GM12878 (cell line): ENCODE data around the gene GTPBP10. TPM values are rescaled to one million over a fixed set of nuclear protein-coding genes. Genes with fewer than 3 reads are reported as not detected.

Experiments
- ATAC-seq: fragments of 200-7000 bp; cut with Tn5 transposase; 3 replicates; pipeline ENCODE4 v1.9.1; 2020; ENCODE audit warnings: mild to moderate bottlenecking, moderate library complexity
- BruUV-seq: library from RNA; stranded (reverse); fragments of 400-500 nt; replicated peaks from 2 replicates; lab custom pipeline; 2021; lab: Mats Ljungman, UMichigan
- CTCF ChIA-PET: fragments of 300-600 bp; sonication (Branson Sonifier 250); formaldehyde crosslinking; extraction: SDS; loops from one replicate; lab custom pipeline; 2021; ENCODE audit warnings: inconsistent platforms; lab: Yijun Ruan, JAX
- POLR2A ChIA-PET: fragments of 350-600 bp; formaldehyde crosslinking; extraction: SDS; loops from one replicate; lab custom pipeline; 2021; ENCODE audit warnings: inconsistent platforms; lab: Charles Lee
- RAD21 ChIA-PET: fragments of 300-600 bp; sonication (Branson Sonifier 250); formaldehyde crosslinking; loops from one replicate; lab custom pipeline; 2023; ENCODE audit warnings: antibody characterized with exemption; ENCODE audit not compliant: unreplicated experiment; lab: Charles Lee
- SMC1A ChIA-PET: fragments of 300-600 bp; sonication (Branson Sonifier 250); formaldehyde crosslinking; loops from one replicate; lab custom pipeline; 2023; ENCODE audit not compliant: unreplicated experiment, uncharacterized antibody; lab: Charles Lee
- DNase-seq: peaks from one replicate; pipeline ENCODE4 v3.0.0-alpha.2; 2011; ENCODE audit warnings: low read depth, low spot score
- FAIRE-seq: peaks from 3 replicates; lab custom pipeline; 2011; peaks lifted over from hg19 to GRCh38; lab: Jason Lieb, UNC
- H2AFZ ChIP-seq: 2 replicates; pipeline ENCODE4 v1.6.0; 2011; ENCODE audit warnings: low read depth, low read length, control low read depth; ENCODE audit not compliant: control insufficient read depth
- H3K27ac ChIP-seq: 2 replicates; pipeline ENCODE4 v1.5.1; 2011; ENCODE audit warnings: control low read depth; ENCODE audit not compliant: control insufficient read depth, insufficient read depth
- H3K27me3 ChIP-seq, 2 experiments: replicated peaks in 1 of 2; 2 replicates each; pipeline versions ENCODE4 v1.6.0 to v1.6.1; 2011; ENCODE audit warnings: low read length in 1 of 2; ENCODE audit not compliant: control insufficient read depth in 2 of 2, insufficient read depth in 2 of 2
- H3K36me3 ChIP-seq, 2 experiments: 2 replicates each; pipeline ENCODE4 v1.5.1; 2011; ENCODE audit warnings: low read length in 1 of 2; ENCODE audit not compliant: control insufficient read depth in 2 of 2, insufficient read depth in 2 of 2
- H3K4me1 ChIP-seq: 2 replicates; pipeline ENCODE4 v1.6.1; 2011; ENCODE audit warnings: mild to moderate bottlenecking, low read length, moderate library complexity, mixed read lengths; ENCODE audit not compliant: control insufficient read depth, insufficient read depth
- H3K4me2 ChIP-seq: 2 replicates; pipeline ENCODE4 v1.6.0; 2011; ENCODE audit warnings: control low read depth; ENCODE audit not compliant: control insufficient read depth, insufficient read depth
- H3K4me3 ChIP-seq: fragments of 200-600 bp; sonication (generic); 2 replicates; pipeline ENCODE4 v1.5.1; 2016
- H3K79me2 ChIP-seq: 2 replicates; pipeline ENCODE4 v1.6.0; 2011; ENCODE audit warnings: low read length; ENCODE audit not compliant: control insufficient read depth, insufficient read depth
- H3K9ac ChIP-seq: 2 replicates; pipeline ENCODE4 v1.8.0; 2011; ENCODE audit warnings: low read length, control low read depth, mixed read lengths; ENCODE audit not compliant: control insufficient read depth, insufficient read depth
- H3K9me3 ChIP-seq: replicated peaks from 3 replicates; pipeline ENCODE4 v1.5.1; 2011; ENCODE audit warnings: mild to moderate bottlenecking, low read length; ENCODE audit not compliant: control insufficient read depth, insufficient read depth
- H4K20me1 ChIP-seq: 2 replicates; pipeline ENCODE4 v1.6.0; 2011; ENCODE audit not compliant: control insufficient read depth, insufficient read depth
- EP300 ChIP-seq, 2 experiments: fragments of 150-350 bp in 1 of 2; IDR thresholded peaks; 2 replicates each; pipeline ENCODE4 v1.6.1; 2011 to 2012; ENCODE audit warnings: low read depth in 2 of 2, low read length in 2 of 2, borderline replicate concordance in 1 of 2, improper control_type of control experiment in 1 of 2, inconsistent platforms in 1 of 2; ENCODE audit not compliant: control insufficient read depth in 1 of 2
- MEF2A ChIP-seq: IDR thresholded peaks from 2 replicates; pipeline ENCODE4 v1.6.1; 2011; ENCODE audit warnings: low read depth, mild to moderate bottlenecking, low read length, moderate library complexity; ENCODE audit not compliant: insufficient read depth
- MXI1 ChIP-seq: fragments of 150-350 bp; IDR thresholded peaks from 2 replicates; pipeline ENCODE4 v1.6.1; 2011; ENCODE audit warnings: low read depth, mild to moderate bottlenecking, inconsistent platforms, low read length, improper control_type of control experiment
- NFYB ChIP-seq: IDR thresholded peaks from 2 replicates; pipeline ENCODE4 v1.6.1; 2011; ENCODE audit warnings: low read depth, mild to moderate bottlenecking, low read length, improper control_type of control experiment, moderate library complexity; ENCODE audit not compliant: insufficient read depth
- NR2F1 ChIP-seq: fragments of 450-650 bp; conservative IDR thresholded peaks from 2 replicates; pipeline ENCODE4 v1.6.1; 2017; ENCODE audit warnings: mild to moderate bottlenecking
- RAD21 ChIP-seq: IDR thresholded peaks from 2 replicates; pipeline ENCODE4 v1.6.1; 2011; ENCODE audit warnings: mild to moderate bottlenecking, low read depth, low read length, moderate library complexity; ENCODE audit not compliant: insufficient read depth
- SMARCA5 ChIP-seq: fragments of 450-650 bp; IDR thresholded peaks from 2 replicates; pipeline ENCODE4 v1.6.1; 2017; ENCODE audit warnings: mild to moderate bottlenecking
- SMC3 ChIP-seq: IDR thresholded peaks from 2 replicates; pipeline ENCODE4 v1.6.1; 2011; ENCODE audit warnings: low read length, improper control_type of control experiment, borderline replicate concordance
- WGBS: methylation state at CpG from one replicate; pipeline ENCODE4 v1.1.6; 2016; ENCODE audit warnings: low lambda C conversion rate; ENCODE audit not compliant: insufficient replicate concordance, insufficient coverage; ENCODE audit errors: missing lambda C conversion rate; 5-methylcytosine and 5-hydroxymethylcytosine counted together
- in situ Hi-C: fragments of 300-500 bp; cut with MboI; formaldehyde crosslinking; loops from 9 replicates; pipeline ENCODE4 v1.14.3; 2018; ENCODE audit warnings: mixed read lengths
- intact Hi-C: fragments of 100-400 bp; cut with micrococcal nuclease; formaldehyde crosslinking; loops from one replicate; pipeline ENCODE4 v1.14.2; 2022; ENCODE audit not compliant: unreplicated experiment
- polyA plus RNA-seq, 11 experiments: library from polyadenylated mRNA; depleted of rRNA in 4 of 11; unstranded in 6 of 11; stranded (reverse) in 5 of 11; fragments of >200 nt; fragmentation: Nextera tagmentation in 4 of 11; fragmentation: Illumina TruSeq in 1 of 11; extraction: Ambion mirVana in 4 of 11; extraction: Trizol in 1 of 11; gene quantifications; 1 replicate in 1 of 11; 2 replicates in 10 of 11; pipeline versions ENCODE4 v1.2.1 to v1.2.3, GENCODE V29; 2011 to 2016; ENCODE audit warnings: inconsistent platforms in 2 of 11, missing spikeins in 2 of 11, low read depth in 1 of 11
- total RNA-seq, 4 experiments: library from RNA; depleted of rRNA in 3 of 4; stranded (reverse); fragments of >200 nt in 3 of 4; fragmentation: Illumina TruSeq in 1 of 4; extraction: Trizol in 1 of 4; gene quantifications; 2 replicates each; pipeline versions ENCODE4 v1.2.1 to v1.2.3, GENCODE V29; 2013 to 2021
- TF ChIP-seq, protein P1 (sequence below), 3 experiments: IDR thresholded peaks in 2 of 3; conservative IDR thresholded peaks in 1 of 3; 2 replicates each; pipeline ENCODE4 v1.5.1; 2011; ENCODE audit warnings: low read depth in 3 of 3, low read length in 3 of 3, mild to moderate bottlenecking in 3 of 3, control low read depth in 2 of 3, moderate library complexity in 2 of 3, inconsistent platforms in 1 of 3, mixed read lengths in 1 of 3; ENCODE audit not compliant: control insufficient read depth in 2 of 3, insufficient read depth in 1 of 3; ENCODE audit errors: extremely low read depth in 1 of 3
- TF ChIP-seq, protein P2 (sequence below): fragments of 450-650 bp; IDR thresholded peaks from 2 replicates; pipeline ENCODE4 v1.6.1; 2017; ENCODE audit warnings: mild to moderate bottlenecking, low read depth, inconsistent platforms; ENCODE audit not compliant: poor library complexity, severe bottlenecking

Gene GTPBP10
- total and polyA plus RNA-seq, 10 of the 15 experiments (the other 5 are each of a cell fraction or from before 2014, with no cell fraction given), result 10.1 to 41.0 (median 33.0) TPM

DNA sequence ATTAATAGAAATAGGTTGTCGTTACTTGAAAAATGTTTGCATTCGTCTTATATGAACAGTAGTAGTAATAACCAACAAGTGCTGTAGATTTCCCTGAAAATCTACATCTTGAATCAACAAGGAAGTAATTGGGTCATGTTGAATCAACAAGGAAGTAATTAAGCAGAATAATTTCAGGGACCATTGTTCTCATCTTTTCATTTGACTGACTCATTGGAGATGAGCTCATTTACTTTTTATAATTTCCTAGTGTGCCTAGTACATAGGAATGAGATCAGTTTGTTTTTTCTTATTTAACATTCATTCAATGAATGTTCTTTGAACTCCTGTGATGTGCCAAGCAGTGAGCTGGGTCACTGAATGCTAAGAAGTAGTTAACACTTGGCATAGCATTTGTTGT lies 65.0 kb downstream of the GTPBP10 start (continued):
- TF ChIP-seq MXI1, result no peak
- no peak for TF ChIP-seq EP300 (IDR thresholded peaks at IDR 0.05; ENCODE audit: borderline replicate concordance in 1 of 2, control insufficient read depth in 1 of 2, low read depth in 2 of 2, low read length in 2 of 2)
- no peak for TF ChIP-seq MEF2A
- TF ChIP-seq, all 136 proteins: peak for 0

DNA sequence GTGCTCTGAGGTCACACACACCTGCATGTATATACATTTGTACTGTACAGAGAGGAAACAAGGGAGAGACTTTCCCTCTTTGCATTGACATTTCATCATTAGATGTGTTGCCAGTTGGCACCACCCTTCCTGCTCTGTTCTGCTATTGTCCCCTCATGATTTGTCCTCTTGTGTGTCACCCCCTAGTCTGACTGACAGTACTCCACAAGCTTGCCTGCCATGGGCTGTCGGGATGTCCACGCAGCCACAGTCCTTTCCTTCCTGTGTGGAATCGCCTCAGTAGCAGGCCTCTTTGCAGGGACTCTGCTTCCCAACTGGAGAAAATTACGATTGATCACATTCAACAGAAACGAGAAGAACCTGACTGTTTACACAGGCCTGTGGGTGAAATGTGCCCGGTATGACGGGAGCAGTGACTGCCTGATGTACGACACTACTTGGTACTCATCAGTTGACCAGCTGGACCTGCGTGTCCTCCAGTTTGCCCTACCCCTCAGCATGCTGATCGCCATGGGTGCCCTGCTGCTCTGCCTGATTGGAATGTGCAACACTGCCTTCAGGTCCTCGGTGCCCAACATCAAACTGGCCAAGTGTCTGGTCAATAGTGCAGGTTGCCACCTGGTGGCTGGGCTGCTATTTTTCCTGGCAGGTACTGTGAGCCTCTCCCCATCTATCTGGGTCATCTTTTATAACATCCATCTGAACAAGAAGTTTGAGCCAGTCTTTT lies 66.1 kb downstream of the GTPBP10 start:
- intact Hi-C loops, result loop anchor here (1.0 to 5.0 kb wide), 2 partner anchors 100 to 260 kb away; partner anchors contain the start of gene STEAP1
- in situ Hi-C loops, result no loop called here
- Histone ChIP-seq H3K79me2 (no peaks in the 10 kb centered on the region), H3K4me3 (no peak overlapping the region), H3K27me3 (no peaks in the 10 kb centered on the region), H3K9me3 (no peaks in the 10 kb centered on the region), H3K4me2 (no peak overlapping the region), H3K27ac (no peak overlapping the region), H2AFZ (no peak overlapping the region), H3K4me1 (no peaks in the 10 kb centered on the region), H4K20me1 (no peaks in the 10 kb centered on the region), H3K36me3 (no peaks in the 10 kb centered on the region; a peak in 1 of 4 replicates), H3K9ac (no peak overlapping the region)
- POLR2A ChIA-PET, result no interaction called here
- ATAC-seq, result peak; percentile 90
- no peak for DNase-seq
- 90% methylated on average over 10 of the region's 11 CpGs for WGBS
- FAIRE-seq, result no peak
- no peak for TF ChIP-seq NR2F1
- no peak for TF ChIP-seq SMARCA5
- TF ChIP-seq RAD21, result peak; percentile 44; the same call in 1 of the 2 replicates
- TF ChIP-seq NFYB, result no peak
- TF ChIP-seq, protein P1, sequence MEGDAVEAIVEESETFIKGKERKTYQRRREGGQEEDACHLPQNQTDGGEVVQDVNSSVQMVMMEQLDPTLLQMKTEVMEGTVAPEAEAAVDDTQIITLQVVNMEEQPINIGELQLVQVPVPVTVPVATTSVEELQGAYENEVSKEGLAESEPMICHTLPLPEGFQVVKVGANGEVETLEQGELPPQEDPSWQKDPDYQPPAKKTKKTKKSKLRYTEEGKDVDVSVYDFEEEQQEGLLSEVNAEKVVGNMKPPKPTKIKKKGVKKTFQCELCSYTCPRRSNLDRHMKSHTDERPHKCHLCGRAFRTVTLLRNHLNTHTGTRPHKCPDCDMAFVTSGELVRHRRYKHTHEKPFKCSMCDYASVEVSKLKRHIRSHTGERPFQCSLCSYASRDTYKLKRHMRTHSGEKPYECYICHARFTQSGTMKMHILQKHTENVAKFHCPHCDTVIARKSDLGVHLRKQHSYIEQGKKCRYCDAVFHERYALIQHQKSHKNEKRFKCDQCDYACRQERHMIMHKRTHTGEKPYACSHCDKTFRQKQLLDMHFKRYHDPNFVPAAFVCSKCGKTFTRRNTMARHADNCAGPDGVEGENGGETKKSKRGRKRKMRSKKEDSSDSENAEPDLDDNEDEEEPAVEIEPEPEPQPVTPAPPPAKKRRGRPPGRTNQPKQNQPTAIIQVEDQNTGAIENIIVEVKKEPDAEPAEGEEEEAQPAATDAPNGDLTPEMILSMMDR (IDR thresholded peaks at IDR 0.05 in 2 of 3, conservative IDR thresholded peaks at IDR 0.05 in 1 of 3; ENCODE audit: control insufficient read depth in 2 of 3, extremely low read depth in 1 of 3, insufficient read depth in 1 of 3, low read depth in 3 of 3, low read length in 3 of 3), result peak; percentile 39 to 58 (median 53); a peak in 5 of 6 replicates
- TF ChIP-seq SMC3, result peak; percentile 27; the same call in 1 of the 2 replicates
- TF ChIP-seq, protein P2, sequence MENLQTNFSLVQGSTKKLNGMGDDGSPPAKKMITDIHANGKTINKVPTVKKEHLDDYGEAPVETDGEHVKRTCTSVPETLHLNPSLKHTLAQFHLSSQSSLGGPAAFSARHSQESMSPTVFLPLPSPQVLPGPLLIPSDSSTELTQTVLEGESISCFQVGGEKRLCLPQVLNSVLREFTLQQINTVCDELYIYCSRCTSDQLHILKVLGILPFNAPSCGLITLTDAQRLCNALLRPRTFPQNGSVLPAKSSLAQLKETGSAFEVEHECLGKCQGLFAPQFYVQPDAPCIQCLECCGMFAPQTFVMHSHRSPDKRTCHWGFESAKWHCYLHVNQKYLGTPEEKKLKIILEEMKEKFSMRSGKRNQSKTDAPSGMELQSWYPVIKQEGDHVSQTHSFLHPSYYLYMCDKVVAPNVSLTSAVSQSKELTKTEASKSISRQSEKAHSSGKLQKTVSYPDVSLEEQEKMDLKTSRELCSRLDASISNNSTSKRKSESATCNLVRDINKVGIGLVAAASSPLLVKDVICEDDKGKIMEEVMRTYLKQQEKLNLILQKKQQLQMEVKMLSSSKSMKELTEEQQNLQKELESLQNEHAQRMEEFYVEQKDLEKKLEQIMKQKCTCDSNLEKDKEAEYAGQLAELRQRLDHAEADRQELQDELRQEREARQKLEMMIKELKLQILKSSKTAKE, result no peak
- no TSS peak for BruUV-seq
- CTCF ChIA-PET, result interaction anchor here (1.0 to 2.1 kb wide), 8 partner anchors 14 to 234 kb away, joined by 3 to 18 read pairs (median 5); partner anchors contain the start of gene GTPBP10
- SMC1A ChIA-PET, result interaction anchor here (1.0 to 3.5 kb wide), 6 partner anchors 9 to 260 kb away, joined by 3 to 20 read pairs (median 6); no protein-coding TSS in a partner anchor
- RAD21 ChIA-PET, result interaction anchor here (1.2 to 1.4 kb wide), 3 partner anchors 10 to 100 kb away, joined by 3 to 4 read pairs (median 4); partner anchors contain the start of gene CLDN12
